Superior temporal gyrus (tissue), 1 donor: ENCODE measurements around the gene MMP20.
A peak's percentile ranks its signal among the peaks of the same experiment; 100 is the strongest.

Source experiments
- DNase-seq: peaks from one replicate; pipeline ENCODE4 v3.0.0-alpha.2; 2016; ENCODE audit errors: extremely low spot score

MMP20 gene

GRCh38 chr11:102623128-102623527 lies 2.0 kb downstream of the MMP20 start:
- DNase-seq: no peak

- no peak for DNase-seq
Measured at GRCh38 chr11:102622258-102622657, 2.9 kb downstream of the MMP20 start.

- no peak for DNase-seq
Measured at GRCh38 chr11:102620818-102621561, 4.1 kb downstream of the MMP20 start.

GRCh38 chr11:102620179-102620578 lies 5.0 kb downstream of the MMP20 start:
- DNase-seq: no peak

- no peak for DNase-seq
Measured at GRCh38 chr11:102617466-102618008, 7.6 kb downstream of the MMP20 start.

GRCh38 chr11:102615894-102616432 lies 9.2 kb downstream of the MMP20 start:
- no peak for DNase-seq

- DNase-seq: no peak
Measured at GRCh38 chr11:102615077-102615893, 9.8 kb downstream of the MMP20 start.

- DNase-seq: no peak
Measured at GRCh38 chr11:102614485-102614884, 10.6 kb downstream of the MMP20 start.

GRCh38 chr11:102614031-102614430 lies 11.1 kb downstream of the MMP20 start:
- no peak for DNase-seq

- DNase-seq: no peak
Measured at GRCh38 chr11:102613450-102613849, 11.7 kb downstream of the MMP20 start.

- DNase-seq: no peak
Measured at GRCh38 chr11:102611291-102611690, 13.8 kb downstream of the MMP20 start.

GRCh38 chr11:102610200-102610599 lies 14.9 kb downstream of the MMP20 start:
- DNase-seq: no peak

GRCh38 chr11:102608699-102609098 lies 16.4 kb downstream of the MMP20 start:
- no peak for DNase-seq

GRCh38 chr11:102604875-102605274 lies 20.3 kb downstream of the MMP20 start:
- no peak for DNase-seq

- DNase-seq: no peak
Measured at GRCh38 chr11:102604011-102604410, 21.1 kb downstream of the MMP20 start.

- DNase-seq: no peak
Measured at GRCh38 chr11:102603576-102603975, 21.6 kb downstream of the MMP20 start.

GRCh38 chr11:102603091-102603490 lies 22.0 kb downstream of the MMP20 start:
- DNase-seq: peak; percentile 94

- no peak for DNase-seq
Measured at GRCh38 chr11:102600666-102601065, 24.5 kb downstream of the MMP20 start.

GRCh38 chr11:102599642-102600261 lies 25.4 kb downstream of the MMP20 start:
- no peak for DNase-seq

GRCh38 chr11:102598272-102598671 lies 26.9 kb downstream of the MMP20 start:
- DNase-seq: no peak

GRCh38 chr11:102596578-102596977 lies 28.6 kb downstream of the MMP20 start:
- DNase-seq: no peak
